Measurements from ENCODE around the gene ACAP3.

GRCh38 chr1:1293263-1294249 lies 14.2 kb downstream of the ACAP3 start:
- TF ChIP-seq, protein P1, sequence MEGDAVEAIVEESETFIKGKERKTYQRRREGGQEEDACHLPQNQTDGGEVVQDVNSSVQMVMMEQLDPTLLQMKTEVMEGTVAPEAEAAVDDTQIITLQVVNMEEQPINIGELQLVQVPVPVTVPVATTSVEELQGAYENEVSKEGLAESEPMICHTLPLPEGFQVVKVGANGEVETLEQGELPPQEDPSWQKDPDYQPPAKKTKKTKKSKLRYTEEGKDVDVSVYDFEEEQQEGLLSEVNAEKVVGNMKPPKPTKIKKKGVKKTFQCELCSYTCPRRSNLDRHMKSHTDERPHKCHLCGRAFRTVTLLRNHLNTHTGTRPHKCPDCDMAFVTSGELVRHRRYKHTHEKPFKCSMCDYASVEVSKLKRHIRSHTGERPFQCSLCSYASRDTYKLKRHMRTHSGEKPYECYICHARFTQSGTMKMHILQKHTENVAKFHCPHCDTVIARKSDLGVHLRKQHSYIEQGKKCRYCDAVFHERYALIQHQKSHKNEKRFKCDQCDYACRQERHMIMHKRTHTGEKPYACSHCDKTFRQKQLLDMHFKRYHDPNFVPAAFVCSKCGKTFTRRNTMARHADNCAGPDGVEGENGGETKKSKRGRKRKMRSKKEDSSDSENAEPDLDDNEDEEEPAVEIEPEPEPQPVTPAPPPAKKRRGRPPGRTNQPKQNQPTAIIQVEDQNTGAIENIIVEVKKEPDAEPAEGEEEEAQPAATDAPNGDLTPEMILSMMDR (conservative IDR thresholded peaks at IDR 0.05; ENCODE audit: low read depth, low read length) = no peak
- no peak for TF ChIP-seq EZH2 (IDR thresholded peaks at IDR 0.05; ENCODE audit: borderline replicate concordance, low read depth, low read length, poor library complexity, severe bottlenecking)
